Calu3 (cell line): ENCODE results near the gene SNX25. TPM values are rescaled to one million over a fixed set of nuclear protein-coding genes. Genes with fewer than 3 reads are reported as not detected.

Experiments used
- BruUV-seq: library from RNA; stranded (reverse); fragments of 400-500 nt; replicated peaks from 2 replicates; lab custom pipeline; 2021; lab: Mats Ljungman, UMichigan
- CTCF ChIA-PET: fragments of 300-600 bp; sonication (Branson Sonifier 250); formaldehyde crosslinking; loops from one replicate; lab custom pipeline; 2022; ENCODE audit warnings: antibody characterized with exemption; lab: Charles Lee
- DNase-seq: peaks from one replicate; pipeline ENCODE4 v3.0.0; 2022
- H3K27ac Mint-ChIP-seq: one replicate; pipeline ENCODE4 v1.8.0; 2022; ENCODE audit warnings: mixed read lengths; ENCODE audit not compliant: unreplicated experiment
- H3K27me3 Mint-ChIP-seq: one replicate; pipeline ENCODE4 v1.8.0; 2022; ENCODE audit warnings: mixed read lengths; ENCODE audit not compliant: unreplicated experiment
- H3K36me3 Mint-ChIP-seq: one replicate; pipeline ENCODE4 v1.8.0; 2022; ENCODE audit warnings: mild to moderate bottlenecking, moderate library complexity, mixed read lengths; ENCODE audit not compliant: insufficient read depth, unreplicated experiment
- H3K4me1 Mint-ChIP-seq: one replicate; pipeline ENCODE4 v1.8.0; 2022; ENCODE audit warnings: mild to moderate bottlenecking, low read depth, mixed read lengths; ENCODE audit not compliant: unreplicated experiment
- H3K4me3 Mint-ChIP-seq: one replicate; pipeline ENCODE4 v1.8.0; 2022; ENCODE audit warnings: mild to moderate bottlenecking, low read depth, moderate library complexity, mixed read lengths; ENCODE audit not compliant: unreplicated experiment
- H3K9me3 Mint-ChIP-seq: one replicate; pipeline ENCODE4 v1.8.0; 2022; ENCODE audit warnings: low read depth, mixed read lengths; ENCODE audit not compliant: unreplicated experiment
- CTCF ChIP-seq: fragments of 200-600 bp; IDR thresholded peaks from one replicate; pipeline ENCODE4 v1.8.0; 2022; ENCODE audit warnings: antibody characterized with exemption; ENCODE audit not compliant: unreplicated experiment
- intact Hi-C: fragments of 100-400 bp; cut with micrococcal nuclease; formaldehyde crosslinking; loops from one replicate; pipeline ENCODE4 v1.10.0; 2022; ENCODE audit not compliant: unreplicated experiment
- total RNA-seq: library from RNA; stranded (reverse); gene quantifications from 2 replicates; pipeline ENCODE4 v1.2.3, GENCODE V29; 2022

SNX25 gene
- total RNA-seq, 1 experiment from 2014 or later = 16.1 TPM

DNA sequence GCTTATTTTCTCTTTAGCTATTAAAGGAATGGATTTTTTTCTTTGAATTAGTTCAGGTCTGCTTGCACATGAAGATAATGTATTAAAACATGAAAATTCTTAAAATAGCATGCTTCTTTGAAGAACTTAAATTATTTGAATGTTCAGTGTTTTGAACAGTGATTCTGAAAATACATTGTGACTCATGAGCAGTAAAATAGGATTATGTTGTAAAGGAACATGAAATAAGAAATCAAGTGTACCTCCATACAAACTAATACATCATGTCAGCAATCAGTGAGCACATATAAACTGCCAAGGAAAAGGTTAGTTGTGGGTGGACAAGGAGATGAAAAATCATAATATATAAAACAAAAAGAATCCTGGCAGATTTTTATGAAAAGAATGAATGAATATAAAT lies 66.1 kb downstream of the SNX25 start:
- H3K9me3 Mint-ChIP-seq = no peaks in the 10 kb centered on the region
- no peak overlapping the region for H3K27ac Mint-ChIP-seq
- CTCF ChIA-PET = no interaction called here
- intact Hi-C loops = no loop called here
- no peaks in the 10 kb centered on the region for H3K27me3 Mint-ChIP-seq
- BruUV-seq = no TSS peak
- H3K4me3 Mint-ChIP-seq = no peak overlapping the region
- no peak for DNase-seq
- TF ChIP-seq CTCF = no peak
- H3K4me1 Mint-ChIP-seq = peaks cover 9% of the 10 kb centered on the region
- H3K36me3 Mint-ChIP-seq = no peaks in the 10 kb centered on the region

DNA sequence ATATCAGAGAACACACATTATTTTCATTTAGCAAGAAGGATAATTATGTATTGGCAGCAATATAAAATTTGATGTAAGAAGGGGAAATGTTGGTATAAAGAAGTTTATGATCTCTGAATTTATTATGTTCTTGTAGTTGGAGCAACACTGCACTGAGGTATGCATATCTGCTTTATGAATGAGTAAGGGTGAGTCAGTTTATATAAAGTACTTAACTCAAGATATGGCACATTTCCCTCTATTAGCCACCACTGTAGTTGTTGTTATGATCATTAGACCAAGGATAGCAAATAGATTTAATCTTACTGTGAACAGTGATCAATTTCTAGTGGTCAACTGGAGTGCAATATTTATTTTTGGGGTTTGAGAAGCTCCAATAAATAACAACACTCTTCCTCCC lies 66.6 kb downstream of the SNX25 start:
- DNase-seq = no peak
- Mint-ChIP-seq H3K9me3 (no peaks in the 10 kb centered on the region), H3K4me3 (no peak overlapping the region), H3K36me3 (no peaks in the 10 kb centered on the region), H3K27ac (no peak overlapping the region), H3K4me1 (peaks cover 9% of the 10 kb centered on the region), H3K27me3 (no peaks in the 10 kb centered on the region)
- intact Hi-C loops = no loop called here
- CTCF ChIA-PET = no interaction called here
- no TSS peak for BruUV-seq
- no peak for TF ChIP-seq CTCF

GRCh38 chr4:185278716-185279115 lies 69.3 kb downstream of the SNX25 start:
- Mint-ChIP-seq H3K27me3 (no peaks in the 10 kb centered on the region), H3K36me3 (no peaks in the 10 kb centered on the region), H3K4me1 (peaks cover 18% of the 10 kb centered on the region), H3K4me3 (no peak overlapping the region), H3K9me3 (no peaks in the 10 kb centered on the region), H3K27ac (no peak overlapping the region)
- DNase-seq = no peak
- TF ChIP-seq CTCF = no peak
- CTCF ChIA-PET = no interaction called here
- intact Hi-C loops = no loop called here
- no TSS peak for BruUV-seq

DNA sequence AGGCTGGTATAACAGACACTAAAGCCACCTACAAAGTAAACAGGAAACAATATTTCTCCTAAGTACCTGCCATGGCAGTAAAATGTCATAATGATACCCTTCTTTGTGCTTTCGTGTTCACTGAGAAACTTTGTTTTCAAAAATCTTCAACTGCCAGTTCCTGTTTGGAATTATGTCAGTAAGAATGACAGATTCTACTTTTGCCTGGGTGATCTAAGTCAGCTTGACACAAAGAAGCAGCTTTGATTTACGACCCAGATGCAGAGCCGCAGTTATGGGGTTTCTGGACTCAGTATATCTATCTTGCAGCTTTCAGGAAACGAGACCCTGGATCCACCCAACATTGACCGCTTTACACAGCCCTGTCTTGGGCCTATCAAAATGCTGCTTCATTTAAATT lies 71.2 kb downstream of the SNX25 start:
- H3K36me3 Mint-ChIP-seq = peaks cover 3% of the 10 kb centered on the region
- no peak for DNase-seq
- H3K9me3 Mint-ChIP-seq = no peaks in the 10 kb centered on the region
- peaks cover 20% of the 10 kb centered on the region for H3K4me1 Mint-ChIP-seq
- CTCF ChIA-PET = no interaction called here
- no TSS peak for BruUV-seq
- no peak for TF ChIP-seq CTCF
- intact Hi-C loops = no loop called here
- H3K27me3 Mint-ChIP-seq = no peaks in the 10 kb centered on the region
- no peak overlapping the region for H3K27ac Mint-ChIP-seq
- no peak overlapping the region for H3K4me3 Mint-ChIP-seq
